T-helper 22 cell (primary cell): ENCODE data around the gene KCNK18.
A peak's percentile ranks its signal among the peaks of the same experiment; 100 is the strongest.
"Not testable (repeated sequence)": the region's sequence is repeated elsewhere in the genome, so short reads cannot be mapped to it uniquely, and the experiment has no call there.

Experiments
- DNase-seq: peaks from one replicate; pipeline ENCODE4 v3.0.0-alpha.2; 2020; ENCODE audit warnings: low read depth

KCNK18 gene

GRCh38 chr10:117170244-117170643 lies 27.0 kb upstream of the KCNK18 start:
- DNase-seq: no peak

- DNase-seq: peak; percentile 44
Observed at GRCh38 chr10:117174439-117175214, 22.7 kb upstream of the KCNK18 start.

GRCh38 chr10:117175215-117175900 lies 21.9 kb upstream of the KCNK18 start:
- DNase-seq: no peak

GRCh38 chr10:117175901-117176534 lies 21.3 kb upstream of the KCNK18 start:
- peak; percentile 17 for DNase-seq

- DNase-seq: no peak
Observed at GRCh38 chr10:117178190-117178589, 19.1 kb upstream of the KCNK18 start.

GRCh38 chr10:117184296-117184695 lies 13.0 kb upstream of the KCNK18 start:
- no peak for DNase-seq

GRCh38 chr10:117184821-117185220 lies 12.5 kb upstream of the KCNK18 start:
- no peak for DNase-seq

- DNase-seq: not testable (repeated sequence)
Observed at GRCh38 chr10:117185817-117186216, 11.5 kb upstream of the KCNK18 start.

GRCh38 chr10:117186832-117187615 lies 10.3 kb upstream of the KCNK18 start:
- no peak for DNase-seq

GRCh38 chr10:117188371-117188770 lies 8.9 kb upstream of the KCNK18 start:
- no peak for DNase-seq

GRCh38 chr10:117189557-117189956 lies 7.7 kb upstream of the KCNK18 start:
- no peak for DNase-seq

GRCh38 chr10:117198088-117198487 lies 799 bp downstream of the KCNK18 start:
- DNase-seq: no peak

- DNase-seq: no peak
Observed at GRCh38 chr10:117201826-117202225, 4.5 kb downstream of the KCNK18 start.

GRCh38 chr10:117204316-117204715 lies 7.0 kb downstream of the KCNK18 start:
- DNase-seq: no peak

GRCh38 chr10:117212176-117212575 lies 14.9 kb downstream of the KCNK18 start:
- no peak for DNase-seq

- DNase-seq: no peak
Observed at GRCh38 chr10:117214401-117214800, 17.1 kb downstream of the KCNK18 start.

GRCh38 chr10:117215079-117215478 lies 17.8 kb downstream of the KCNK18 start:
- DNase-seq: no peak

- DNase-seq: no peak
Observed at GRCh38 chr10:117216028-117216427, 18.7 kb downstream of the KCNK18 start.

GRCh38 chr10:117216611-117217195 lies 19.4 kb downstream of the KCNK18 start:
- DNase-seq: peak; percentile 29

GRCh38 chr10:117217196-117217761 lies 20.0 kb downstream of the KCNK18 start:
- DNase-seq: no peak

GRCh38 chr10:117218654-117219053 lies 21.4 kb downstream of the KCNK18 start:
- no peak for DNase-seq
